Urinary bladder (tissue), 4 donors: ENCODE measurements around the gene AIM2. TPM values are rescaled to one million over a fixed set of nuclear protein-coding genes. Genes with fewer than 3 reads are reported as not detected.
A peak's percentile ranks its signal among the peaks of the same experiment; 100 is the strongest.
"Not testable (repeated sequence)": the region's sequence is repeated elsewhere in the genome, so short reads cannot be mapped to it uniquely, and the experiment has no call there.

Experiments
- DNase-seq: peaks from one replicate; pipeline ENCODE4 v3.0.0-alpha.2; 2015; ENCODE audit errors: extremely low spot score
- H3K27ac ChIP-seq: one replicate; pipeline ENCODE4 v1.5.1; 2013; ENCODE audit warnings: low read depth, mild to moderate bottlenecking, moderate library complexity
- H3K36me3 ChIP-seq: one replicate; pipeline ENCODE4 v1.6.1; 2013; ENCODE audit warnings: mild to moderate bottlenecking, moderate library complexity; ENCODE audit not compliant: insufficient read depth
- H3K4me1 ChIP-seq: one replicate; pipeline ENCODE4 v1.6.1; 2013; ENCODE audit warnings: mild to moderate bottlenecking, moderate library complexity; ENCODE audit not compliant: insufficient read depth
- H3K4me3 ChIP-seq: one replicate; pipeline ENCODE4 v1.5.1; 2013; ENCODE audit warnings: low read depth, low read length
- WGBS: extraction: QIAGEN DNeasy Blood & Tissue Kit; methylation state at CpG from one replicate; pipeline ENCODE4 v1.1.7; 2013; 5-methylcytosine and 5-hydroxymethylcytosine counted together
- polyA plus RNA-seq: library from polyadenylated mRNA; stranded (reverse); fragments of 200-250 nt; gene quantifications from one replicate; pipeline ENCODE4 v1.2.3, GENCODE V29; 2013
- total RNA-seq: library from RNA; depleted of rRNA; stranded (reverse); fragments of >200 nt; gene quantifications from one replicate; pipeline ENCODE4 v1.2.3, GENCODE V29; 2014
- donor health status: healthy with polysubstance abuse.
- donor health status: healthy.

Gene AIM2
- total and polyA plus RNA-seq, 2 donors = 0.63 to 3.0 TPM

DNA sequence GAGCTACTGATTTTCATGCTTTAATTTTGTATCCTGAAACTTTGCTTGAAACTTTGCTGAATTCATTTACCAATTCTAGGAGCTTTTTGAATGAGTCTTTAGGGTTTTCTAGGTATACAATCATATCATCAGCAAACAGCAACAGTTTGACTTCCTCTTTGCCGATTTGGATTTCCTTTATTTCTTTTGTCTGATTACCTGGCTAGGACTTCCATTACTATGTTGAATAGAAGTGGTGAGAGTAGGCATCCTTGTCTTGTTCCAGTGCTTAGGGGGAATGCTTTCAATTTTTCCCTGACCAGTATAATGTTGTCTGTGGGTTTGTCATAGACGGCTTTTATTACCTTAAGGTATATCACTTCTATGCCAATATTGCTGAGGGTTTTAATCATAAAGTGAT, 49.7 kb downstream of the AIM2 start:
- H3K36me3 ChIP-seq, H3K4me1 ChIP-seq, H3K27ac ChIP-seq, DNase-seq, H3K4me3 ChIP-seq: not testable (repeated sequence)
- WGBS = 80% methylated on average over 2 of the region's 2 CpGs

DNA sequence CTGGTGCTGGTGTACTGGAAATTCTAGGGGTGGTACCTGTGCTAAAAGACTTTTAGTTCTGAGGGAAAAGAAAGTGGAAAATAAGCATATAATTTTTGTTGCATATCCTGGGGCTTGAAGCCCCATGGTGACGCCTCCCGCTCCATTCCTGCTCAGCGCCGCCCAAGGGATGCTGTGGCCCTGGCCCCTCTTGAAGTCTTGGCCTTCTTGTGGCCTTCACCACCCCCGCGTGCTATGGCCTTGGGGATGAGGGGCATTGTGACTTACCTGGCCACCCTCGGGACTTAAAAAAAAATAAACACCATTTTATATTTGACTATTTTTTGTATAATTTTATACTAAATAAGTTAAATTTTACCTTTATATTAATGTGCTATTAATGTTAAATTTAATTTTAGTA, 51.5 kb downstream of the AIM2 start:
- Histone ChIP-seq H3K4me3 (no peak overlapping the region), H3K4me1 (no peaks in the 10 kb centered on the region), H3K27ac (no peak overlapping the region), H3K36me3 (peaks cover 1% of the 10 kb centered on the region)
- WGBS = 97% methylated on average over 7 of the region's 7 CpGs
- DNase-seq = no peak

DNA sequence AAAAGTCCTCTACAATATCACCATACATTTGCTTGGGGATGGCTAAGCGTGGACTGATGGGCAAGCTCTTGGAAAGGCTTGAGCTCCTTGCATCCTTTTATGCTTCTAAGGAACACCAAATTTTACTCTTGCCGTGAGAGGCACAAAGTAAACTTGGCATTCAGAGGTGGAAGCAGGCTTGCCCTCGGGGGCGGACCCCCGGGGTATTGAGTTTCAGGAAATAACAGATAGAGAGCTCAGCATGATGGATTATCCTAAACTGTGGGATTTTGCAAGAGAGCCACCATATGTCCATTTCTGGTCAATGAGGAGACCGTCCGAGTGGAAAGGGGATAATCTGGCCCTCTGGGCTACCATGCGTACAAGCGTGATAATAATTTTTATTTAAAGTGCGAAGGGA, 52.8 kb downstream of the AIM2 start:
- 84% methylated on average over 10 of the region's 10 CpGs for WGBS

DNA sequence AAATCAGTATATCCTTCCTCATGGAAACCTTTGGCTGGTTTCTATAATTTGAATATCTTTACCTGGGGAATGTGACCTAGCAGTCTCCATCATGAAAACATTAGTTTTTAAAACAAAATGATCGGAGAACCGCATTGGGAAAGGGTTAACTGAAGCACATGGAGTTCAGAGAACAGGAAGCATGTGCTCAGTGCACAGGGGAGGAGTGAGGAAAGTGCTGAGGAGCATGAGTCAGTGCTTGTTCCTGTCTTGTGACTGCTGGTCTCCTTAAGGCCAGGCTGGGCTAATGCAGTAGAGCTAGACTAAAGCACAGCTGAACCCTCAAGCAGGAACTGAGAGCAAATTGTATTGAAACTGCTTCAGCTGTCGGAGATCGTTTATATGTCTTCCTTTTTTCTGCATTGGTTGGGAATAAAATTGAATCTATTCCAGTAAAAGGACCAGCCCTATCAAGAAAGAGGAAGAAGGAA, 61.1 kb downstream of the AIM2 start:
- Histone ChIP-seq H3K27ac (no peak overlapping the region), H3K4me1 (no peaks in the 10 kb centered on the region), H3K36me3 (peaks cover 5% of the 10 kb centered on the region), H3K4me3 (no peak overlapping the region)
- DNase-seq = no peak
- 61% methylated on average over 4 of the region's 4 CpGs for WGBS

More for the DNA sequence above, 52.8 kb downstream of the AIM2 start:
- H3K4me3 ChIP-seq = no peak overlapping the region
- H3K36me3 ChIP-seq = peaks cover 3% of the 10 kb centered on the region
- no peak overlapping the region for H3K27ac ChIP-seq
- H3K4me1 ChIP-seq = no peaks in the 10 kb centered on the region
- no peak for DNase-seq

DNA sequence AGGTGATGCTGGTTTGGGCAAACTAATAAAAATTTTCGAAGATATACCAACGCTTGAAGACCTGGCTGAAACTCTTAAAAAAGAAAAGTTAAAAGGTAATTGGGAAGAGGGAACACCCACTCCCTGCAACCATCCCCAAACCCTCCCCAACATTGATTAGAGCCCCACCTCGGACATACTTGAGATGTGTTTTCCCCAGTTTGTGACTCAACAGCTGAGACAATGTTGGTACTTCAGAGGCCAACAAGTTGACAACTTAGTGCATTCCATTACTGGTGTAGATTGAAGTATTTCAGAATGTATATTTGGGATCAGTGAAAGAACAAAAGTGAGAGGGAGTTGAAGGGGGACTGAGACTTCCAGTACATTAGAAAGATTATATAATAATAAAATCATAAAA, 61.7 kb downstream of the AIM2 start:
- H3K4me3 ChIP-seq = no peak overlapping the region
- 88% methylated on average over 3 of the region's 3 CpGs for WGBS
- DNase-seq = no peak
- peaks cover 4% of the 10 kb centered on the region for H3K36me3 ChIP-seq
- H3K27ac ChIP-seq = no peak overlapping the region
- H3K4me1 ChIP-seq = no peaks in the 10 kb centered on the region

DNA sequence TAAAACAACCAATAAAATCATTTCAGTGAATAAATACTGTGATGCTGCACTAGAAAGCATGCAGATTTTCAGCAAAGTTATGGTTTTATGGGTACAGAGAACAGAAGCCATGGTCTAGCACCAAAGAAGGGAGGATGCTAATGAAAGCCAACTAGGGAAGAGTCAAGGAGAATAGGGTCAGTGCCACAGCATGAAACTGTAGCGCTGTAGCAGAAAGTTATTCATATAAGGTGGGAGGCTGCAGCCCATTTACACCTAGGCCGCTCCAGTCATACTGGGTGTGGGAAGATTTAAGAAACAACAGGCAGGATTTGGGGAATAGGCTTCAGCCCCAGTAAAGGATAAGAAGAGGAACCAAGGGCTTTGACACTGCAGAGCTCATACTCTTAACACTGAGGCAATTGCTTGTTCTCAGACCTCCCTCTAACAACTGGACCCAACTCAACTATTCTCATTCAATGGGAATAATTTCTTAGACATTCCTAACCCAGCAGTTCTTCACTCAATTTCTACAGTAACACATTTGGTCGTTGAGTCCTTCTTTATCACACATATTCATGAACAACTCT, 62.5 kb downstream of the AIM2 start:
- no peak overlapping the region for H3K4me3 ChIP-seq
- no peak for DNase-seq
- no peaks in the 10 kb centered on the region for H3K4me1 ChIP-seq
- no peak overlapping the region for H3K27ac ChIP-seq
- H3K36me3 ChIP-seq = peaks cover 4% of the 10 kb centered on the region
- 89% methylated on average over 3 of the region's 3 CpGs for WGBS

DNA sequence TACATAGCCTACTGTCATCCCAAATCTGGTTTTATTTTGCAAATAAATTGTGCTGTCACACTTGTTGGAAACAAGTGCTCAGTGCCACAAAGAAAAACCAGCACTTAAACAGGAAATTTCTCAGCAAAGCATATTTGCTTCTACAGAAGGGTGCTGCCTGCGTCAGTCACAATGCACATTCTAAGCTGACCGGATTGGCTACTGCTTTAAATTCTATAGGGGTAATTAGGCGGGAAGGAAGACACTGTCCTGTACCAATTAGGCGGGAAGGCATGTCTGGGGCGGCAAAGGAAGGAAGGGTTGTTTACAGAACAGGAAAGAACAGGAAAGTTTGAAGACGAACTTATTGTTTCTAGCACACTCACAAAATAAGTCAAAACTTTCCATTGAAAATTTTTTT, 64.1 kb downstream of the AIM2 start:
- WGBS = 55% methylated on average over 6 of the region's 6 CpGs
- no peaks in the 10 kb centered on the region for H3K4me1 ChIP-seq
- peaks cover 2% of the 10 kb centered on the region for H3K36me3 ChIP-seq
- DNase-seq = no peak
- peak overlapping the region; percentile 17 for H3K4me3 ChIP-seq
- H3K27ac ChIP-seq = peak overlapping the region; percentile 62

Other genes with a start within 250 kb of the AIM2 start
- 9.0 TPM for gene MNDA, start 245.4 kb downstream of the AIM2 start, total RNA-seq
- gene MNDA, start 245.4 kb downstream of the AIM2 start, polyA plus RNA-seq = 3.2 TPM
- gene PYHIN1, start 145.2 kb downstream of the AIM2 start, total RNA-seq = 0.69 TPM
- gene PYHIN1, start 145.2 kb downstream of the AIM2 start, polyA plus RNA-seq = 0.49 TPM
- gene IFI16, start 66.9 kb downstream of the AIM2 start, total RNA-seq = 51.7 TPM
- gene IFI16, start 66.9 kb downstream of the AIM2 start, polyA plus RNA-seq = 76.6 TPM
- gene CADM3, start 94.8 kb upstream of the AIM2 start, total RNA-seq = 8.7 TPM
- gene CADM3, start 94.8 kb upstream of the AIM2 start, polyA plus RNA-seq = 27.0 TPM
- 7.1 TPM for gene ACKR1, start 128.1 kb upstream of the AIM2 start, total RNA-seq
- gene ACKR1, start 128.1 kb upstream of the AIM2 start, polyA plus RNA-seq = 176 TPM
- 1.7 TPM for gene FCER1A, start 225.6 kb upstream of the AIM2 start, total RNA-seq
- 0.49 TPM for gene FCER1A, start 225.6 kb upstream of the AIM2 start, polyA plus RNA-seq